Renal cortex interstitium (tissue), 11 donors: Measurements from ENCODE around the gene SSBP3. TPM values are rescaled to one million over a fixed set of nuclear protein-coding genes. Genes with fewer than 3 reads are reported as not detected.

Experiments used
- DNase-seq, 11 donors: peaks; one replicate each; pipeline ENCODE4 v3.0.0-alpha.2; 2013; ENCODE audit warnings: low read depth in 9 of 11, low spot score in 4 of 11; ENCODE audit errors: extremely low read depth in 1 of 11
- polyA plus RNA-seq, 3 donors: library from polyadenylated mRNA; unstranded; fragments of 120-200 nt; gene quantifications; one replicate each; pipeline ENCODE4 v1.2.1, GENCODE V29; 2013; ENCODE audit not compliant: insufficient read length in 3 of 3

SSBP3 gene
- polyA plus RNA-seq, 3 donors: 119 to 124 (median 120) TPM

- no peak for DNase-seq
Observed at GRCh38 chr1:54284781-54285529, 121.2 kb downstream of the SSBP3 start.

GRCh38 chr1:54283635-54284385, 122.4 kb downstream of the SSBP3 start:
- DNase-seq: no peak

- no peak for DNase-seq
Observed at GRCh38 chr1:54282101-54282847, 123.9 kb downstream of the SSBP3 start.

- DNase-seq: no peak
Observed at GRCh38 chr1:54280651-54281050, 125.5 kb downstream of the SSBP3 start.

GRCh38 chr1:54279457-54279856, 126.7 kb downstream of the SSBP3 start:
- no peak for DNase-seq

GRCh38 chr1:54278941-54279422, 127.2 kb downstream of the SSBP3 start:
- DNase-seq: no peak

GRCh38 chr1:54277451-54278341, 128.5 kb downstream of the SSBP3 start:
- no peak for DNase-seq

GRCh38 chr1:54276617-54277450, 129.4 kb downstream of the SSBP3 start:
- no peak for DNase-seq

- DNase-seq: no peak
Observed at GRCh38 chr1:54275349-54275748, 130.8 kb downstream of the SSBP3 start.

GRCh38 chr1:54274881-54275280, 131.3 kb downstream of the SSBP3 start:
- DNase-seq: no peak

- no peak for DNase-seq
Observed at GRCh38 chr1:54274448-54274847, 131.7 kb downstream of the SSBP3 start.

- no peak for DNase-seq
Observed at GRCh38 chr1:54273795-54274163, 132.4 kb downstream of the SSBP3 start.

GRCh38 chr1:54273092-54273794, 133.0 kb downstream of the SSBP3 start:
- peak; percentile 88 to 98 (median 95) for DNase-seq

GRCh38 chr1:54272772-54273091, 133.5 kb downstream of the SSBP3 start:
- no peak for DNase-seq

- no peak for DNase-seq
Observed at GRCh38 chr1:54272134-54272533, 134.1 kb downstream of the SSBP3 start.

GRCh38 chr1:54271341-54271740, 134.9 kb downstream of the SSBP3 start:
- DNase-seq: no peak

- no peak for DNase-seq
Observed at GRCh38 chr1:54270543-54270942, 135.7 kb downstream of the SSBP3 start.
